ENCODE results near the gene XKR3. TPM values are rescaled to one million over a fixed set of nuclear protein-coding genes. Genes with fewer than 3 reads are reported as not detected.
"Not testable (repeated sequence)": the region's sequence is repeated elsewhere in the genome, so short reads cannot be mapped to it uniquely, and the experiment has no call there.

XKR3 gene
- total RNA-seq, 1 experiment from 2014 or later = not detected

GRCh38 chr22:16760416-16760815, 64.8 kb downstream of the XKR3 start:
- not testable (repeated sequence) for H3K9ac ChIP-seq (ENCODE audit: extremely low read depth, insufficient read length, low read length); H4K8ac ChIP-seq (replicated peaks; ENCODE audit: insufficient read length, low read depth, low read length); H3K79me2 ChIP-seq (ENCODE audit: insufficient read depth, low read length); H3K23me2 ChIP-seq (ENCODE audit: insufficient read length, low read depth, low read length, poor library complexity, severe bottlenecking); H2BK120ac ChIP-seq (ENCODE audit: low read depth, low read length, poor library complexity, severe bottlenecking); H3K56ac ChIP-seq (ENCODE audit: insufficient read length, low read depth, low read length); H4K5ac ChIP-seq (ENCODE audit: insufficient read length, low read depth, low read length); H3K27me3 Mint-ChIP-seq (ENCODE audit: low read depth); H3K27ac Mint-ChIP-seq; H4K91ac ChIP-seq (ENCODE audit: insufficient read length, low read depth, low read length); H3K4me2 ChIP-seq (ENCODE audit: insufficient read depth, insufficient read length, low read length); H2BK15ac ChIP-seq (ENCODE audit: low read depth, low read length); H3K27me3 ChIP-seq (ENCODE audit: insufficient read depth, low read length); H4K20me1 ChIP-seq (ENCODE audit: control insufficient read depth, insufficient read depth, insufficient read length); H3K79me1 ChIP-seq (ENCODE audit: insufficient read depth, low read depth, low read length, poor library complexity, severe bottlenecking); H3K4me1 ChIP-seq (ENCODE audit: insufficient read depth, low read length); H3T11ph ChIP-seq (ENCODE audit: low read length); H2BK12ac ChIP-seq (ENCODE audit: insufficient read length, low read depth, low read length); H3K4me1 Mint-ChIP-seq; H3K4ac ChIP-seq (ENCODE audit: low read depth, low read length); DNase-seq; H3K14ac ChIP-seq (ENCODE audit: insufficient read depth, low read length); H2AFZ ChIP-seq (ENCODE audit: low read length); H3K27ac ChIP-seq (ENCODE audit: insufficient read length, low read depth, low read length); H3K4me3 Mint-ChIP-seq; H2BK5ac ChIP-seq (ENCODE audit: insufficient read length, low read length); H3K18ac ChIP-seq (ENCODE audit: insufficient read length, low read depth, low read length); H2AK5ac ChIP-seq (ENCODE audit: insufficient read length, low read length); H3K23ac ChIP-seq (ENCODE audit: insufficient read length, low read depth, low read length); H2BK20ac ChIP-seq (ENCODE audit: low read depth, low read length, poor library complexity, severe bottlenecking)
- peaks cover 22% of the 10 kb centered on the region for H3K9me3 ChIP-seq (ENCODE audit: control insufficient read depth, low read depth, low read length)
- Mint-ChIP-seq H3K36me3 (ENCODE audit: insufficient read depth in 1 of 3, low read depth in 3 of 3) (peaks cover 7 to 23% (median 9%) of the 10 kb centered on the region in 3 experiments; a peak in 6 of 7 replicates), H3K9me3 (peaks cover 83 to 87% of the 10 kb centered on the region in 2 experiments)
- WGBS (ENCODE audit: extremely low coverage, insufficient read length, low lambda C conversion rate) = no CpG with 5 or more reads among the region's 4 CpGs

- H3K9ac ChIP-seq (ENCODE audit: extremely low read depth, insufficient read length, low read length); H3K9me3 ChIP-seq (ENCODE audit: control insufficient read depth, low read depth, low read length); H2BK15ac ChIP-seq (ENCODE audit: low read depth, low read length); H2BK20ac ChIP-seq (ENCODE audit: low read depth, low read length, poor library complexity, severe bottlenecking); H3K27me3 ChIP-seq (ENCODE audit: insufficient read depth, low read length); H2AK5ac ChIP-seq (ENCODE audit: insufficient read length, low read length); H3K4me2 ChIP-seq (ENCODE audit: insufficient read depth, insufficient read length, low read length); H3K4me1 Mint-ChIP-seq; H3K14ac ChIP-seq (ENCODE audit: insufficient read depth, low read length); H3K23ac ChIP-seq (ENCODE audit: insufficient read length, low read depth, low read length); H3K4me1 ChIP-seq (ENCODE audit: insufficient read depth, low read length); H2BK5ac ChIP-seq (ENCODE audit: insufficient read length, low read length); H4K20me1 ChIP-seq (ENCODE audit: control insufficient read depth, insufficient read depth, insufficient read length); H4K91ac ChIP-seq (ENCODE audit: insufficient read length, low read depth, low read length); H3K79me2 ChIP-seq (ENCODE audit: insufficient read depth, low read length); H3K18ac ChIP-seq (ENCODE audit: insufficient read length, low read depth, low read length); H2BK12ac ChIP-seq (ENCODE audit: insufficient read length, low read depth, low read length); H3K23me2 ChIP-seq (ENCODE audit: insufficient read length, low read depth, low read length, poor library complexity, severe bottlenecking); H4K5ac ChIP-seq (ENCODE audit: insufficient read length, low read depth, low read length); H3K56ac ChIP-seq (ENCODE audit: insufficient read length, low read depth, low read length); H2AFZ ChIP-seq (ENCODE audit: low read length); H3T11ph ChIP-seq (ENCODE audit: low read length); H3K4me3 Mint-ChIP-seq; H3K4ac ChIP-seq (ENCODE audit: low read depth, low read length); H4K8ac ChIP-seq (replicated peaks; ENCODE audit: insufficient read length, low read depth, low read length); DNase-seq; H3K27ac Mint-ChIP-seq; H3K27ac ChIP-seq (ENCODE audit: insufficient read length, low read depth, low read length); H3K79me1 ChIP-seq (ENCODE audit: insufficient read depth, low read depth, low read length, poor library complexity, severe bottlenecking); H3K27me3 Mint-ChIP-seq (ENCODE audit: low read depth); H2BK120ac ChIP-seq (ENCODE audit: low read depth, low read length, poor library complexity, severe bottlenecking): not testable (repeated sequence)
- H3K9me3 Mint-ChIP-seq = peaks cover 81 to 85% of the 10 kb centered on the region in 2 experiments
- no CpG with 5 or more reads among the region's 4 CpGs for WGBS (ENCODE audit: extremely low coverage, insufficient read length, low lambda C conversion rate)
- H3K36me3 Mint-ChIP-seq (ENCODE audit: insufficient read depth in 1 of 3, low read depth in 3 of 3) = peaks cover 12 to 27% (median 13%) of the 10 kb centered on the region in 3 experiments; a peak in 6 of 7 replicates
These were observed 75.9 kb downstream of the XKR3 start for GRCh38 chr22:16749282-16749681.

Measured in H9 (cell line).